Hepatocyte (in vitro differentiated cells): ENCODE measurements around the gene PDE4D.

Experiments used
- EZH2 ChIP-seq: fragments of 200-600 bp; sonication (generic); IDR thresholded peaks from 2 replicates; pipeline ENCODE4 v1.6.1; 2016; ENCODE audit warnings: antibody characterized with exemption, mild to moderate bottlenecking, borderline replicate concordance
- EZH2phosphoT487 ChIP-seq: fragments of 200-600 bp; sonication (generic); IDR thresholded peaks from one replicate; pipeline ENCODE4 v1.6.1; 2018; ENCODE audit warnings: antibody characterized with exemption, mild to moderate bottlenecking, low read depth, moderate library complexity; ENCODE audit not compliant: unreplicated experiment, severe bottlenecking
- TF ChIP-seq, protein P1 (sequence below): fragments of 200-600 bp; sonication (generic); IDR thresholded peaks from 2 replicates; pipeline ENCODE4 v1.5.1; 2016; ENCODE audit warnings: antibody characterized with exemption, mild to moderate bottlenecking; ENCODE audit not compliant: poor library complexity

- TF ChIP-seq, protein P1, sequence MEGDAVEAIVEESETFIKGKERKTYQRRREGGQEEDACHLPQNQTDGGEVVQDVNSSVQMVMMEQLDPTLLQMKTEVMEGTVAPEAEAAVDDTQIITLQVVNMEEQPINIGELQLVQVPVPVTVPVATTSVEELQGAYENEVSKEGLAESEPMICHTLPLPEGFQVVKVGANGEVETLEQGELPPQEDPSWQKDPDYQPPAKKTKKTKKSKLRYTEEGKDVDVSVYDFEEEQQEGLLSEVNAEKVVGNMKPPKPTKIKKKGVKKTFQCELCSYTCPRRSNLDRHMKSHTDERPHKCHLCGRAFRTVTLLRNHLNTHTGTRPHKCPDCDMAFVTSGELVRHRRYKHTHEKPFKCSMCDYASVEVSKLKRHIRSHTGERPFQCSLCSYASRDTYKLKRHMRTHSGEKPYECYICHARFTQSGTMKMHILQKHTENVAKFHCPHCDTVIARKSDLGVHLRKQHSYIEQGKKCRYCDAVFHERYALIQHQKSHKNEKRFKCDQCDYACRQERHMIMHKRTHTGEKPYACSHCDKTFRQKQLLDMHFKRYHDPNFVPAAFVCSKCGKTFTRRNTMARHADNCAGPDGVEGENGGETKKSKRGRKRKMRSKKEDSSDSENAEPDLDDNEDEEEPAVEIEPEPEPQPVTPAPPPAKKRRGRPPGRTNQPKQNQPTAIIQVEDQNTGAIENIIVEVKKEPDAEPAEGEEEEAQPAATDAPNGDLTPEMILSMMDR, result no peak
- TF ChIP-seq EZH2phosphoT487 (no peak), EZH2 (no peak)
Observed at GRCh38 chr5:59157068-59157467, 736.5 kb downstream of the PDE4D start.
